Measurements from ENCODE around the gene LIF.

Gene LIF

DNA sequence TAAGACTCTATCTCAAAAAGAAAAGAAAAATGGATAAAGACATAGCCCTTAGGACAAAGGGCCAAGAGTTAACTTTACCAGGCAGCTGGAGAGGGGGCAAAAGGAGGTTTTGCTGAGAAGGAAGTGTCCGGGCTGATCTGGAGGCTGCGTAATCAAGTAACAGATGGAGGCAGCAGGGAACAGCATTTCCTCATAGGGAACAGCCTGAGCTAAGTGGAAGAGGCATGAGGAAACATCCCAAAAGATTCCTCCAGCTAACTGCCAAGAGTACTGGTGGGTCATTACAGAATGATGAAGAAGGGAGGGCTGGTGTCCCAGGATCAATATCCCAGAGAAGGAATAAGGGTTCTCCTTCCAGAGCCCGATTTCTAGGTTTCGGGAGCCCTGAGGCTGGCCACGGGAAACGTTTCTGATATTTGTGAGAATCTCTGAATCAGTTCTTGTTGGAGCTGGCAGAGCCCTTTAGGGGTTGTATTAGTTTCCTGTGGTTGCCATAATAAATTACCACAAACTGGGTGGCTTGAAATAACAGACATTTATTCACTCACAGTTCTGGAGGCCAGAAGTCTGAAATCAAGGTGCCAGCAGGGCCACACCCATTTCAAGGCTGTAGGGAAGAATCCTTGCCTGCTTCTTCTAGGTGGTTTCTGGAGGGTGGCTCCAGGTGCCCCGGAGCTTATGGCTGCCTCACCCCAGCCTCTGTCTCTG is 21.2 kb downstream of the LIF start:
- no peaks in the 10 kb centered on the region for H3K27me3 ChIP-seq (ENCODE audit: insufficient read depth, low read length, poor library complexity, severe bottlenecking)
- no peak overlapping the region for H2AFZ ChIP-seq (ENCODE audit: low read length)
- no peaks in the 10 kb centered on the region for H4K20me1 ChIP-seq (ENCODE audit: insufficient read depth, low read length, poor library complexity, severe bottlenecking)
- peaks cover 35% of the 10 kb centered on the region for H3K4me1 ChIP-seq (ENCODE audit: insufficient read depth, low read length, poor library complexity, severe bottlenecking)
- no peaks in the 10 kb centered on the region for H3K9me2 ChIP-seq (replicated peaks; ENCODE audit: low read depth, low read length)
- H3K4me2 ChIP-seq (ENCODE audit: low read depth, low read length, poor library complexity, severe bottlenecking): peak overlapping the region; percentile 12
- H3K9me3 ChIP-seq (ENCODE audit: insufficient read depth, low read depth, low read length): no peaks in the 10 kb centered on the region
- no peaks in the 10 kb centered on the region for H3K36me3 ChIP-seq (ENCODE audit: insufficient read depth, low read length)
- H3K4me3 ChIP-seq (ENCODE audit: low read length, poor library complexity, severe bottlenecking): no peak overlapping the region
- no peaks in the 10 kb centered on the region for H3K79me2 ChIP-seq (ENCODE audit: insufficient read depth, low read length)
- no peaks in the 10 kb centered on the region for H3F3A ChIP-seq (ENCODE audit: low read depth)
- H3K9ac ChIP-seq (ENCODE audit: low read depth, low read length, poor library complexity, severe bottlenecking): no peak overlapping the region
- TF ChIP-seq, protein P1, sequence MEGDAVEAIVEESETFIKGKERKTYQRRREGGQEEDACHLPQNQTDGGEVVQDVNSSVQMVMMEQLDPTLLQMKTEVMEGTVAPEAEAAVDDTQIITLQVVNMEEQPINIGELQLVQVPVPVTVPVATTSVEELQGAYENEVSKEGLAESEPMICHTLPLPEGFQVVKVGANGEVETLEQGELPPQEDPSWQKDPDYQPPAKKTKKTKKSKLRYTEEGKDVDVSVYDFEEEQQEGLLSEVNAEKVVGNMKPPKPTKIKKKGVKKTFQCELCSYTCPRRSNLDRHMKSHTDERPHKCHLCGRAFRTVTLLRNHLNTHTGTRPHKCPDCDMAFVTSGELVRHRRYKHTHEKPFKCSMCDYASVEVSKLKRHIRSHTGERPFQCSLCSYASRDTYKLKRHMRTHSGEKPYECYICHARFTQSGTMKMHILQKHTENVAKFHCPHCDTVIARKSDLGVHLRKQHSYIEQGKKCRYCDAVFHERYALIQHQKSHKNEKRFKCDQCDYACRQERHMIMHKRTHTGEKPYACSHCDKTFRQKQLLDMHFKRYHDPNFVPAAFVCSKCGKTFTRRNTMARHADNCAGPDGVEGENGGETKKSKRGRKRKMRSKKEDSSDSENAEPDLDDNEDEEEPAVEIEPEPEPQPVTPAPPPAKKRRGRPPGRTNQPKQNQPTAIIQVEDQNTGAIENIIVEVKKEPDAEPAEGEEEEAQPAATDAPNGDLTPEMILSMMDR (conservative IDR thresholded peaks at IDR 0.05; ENCODE audit: low read length): no peak
- no peak for TF ChIP-seq EZH2phosphoT487 (IDR thresholded peaks at IDR 0.05; ENCODE audit: borderline replicate concordance)

DNA sequence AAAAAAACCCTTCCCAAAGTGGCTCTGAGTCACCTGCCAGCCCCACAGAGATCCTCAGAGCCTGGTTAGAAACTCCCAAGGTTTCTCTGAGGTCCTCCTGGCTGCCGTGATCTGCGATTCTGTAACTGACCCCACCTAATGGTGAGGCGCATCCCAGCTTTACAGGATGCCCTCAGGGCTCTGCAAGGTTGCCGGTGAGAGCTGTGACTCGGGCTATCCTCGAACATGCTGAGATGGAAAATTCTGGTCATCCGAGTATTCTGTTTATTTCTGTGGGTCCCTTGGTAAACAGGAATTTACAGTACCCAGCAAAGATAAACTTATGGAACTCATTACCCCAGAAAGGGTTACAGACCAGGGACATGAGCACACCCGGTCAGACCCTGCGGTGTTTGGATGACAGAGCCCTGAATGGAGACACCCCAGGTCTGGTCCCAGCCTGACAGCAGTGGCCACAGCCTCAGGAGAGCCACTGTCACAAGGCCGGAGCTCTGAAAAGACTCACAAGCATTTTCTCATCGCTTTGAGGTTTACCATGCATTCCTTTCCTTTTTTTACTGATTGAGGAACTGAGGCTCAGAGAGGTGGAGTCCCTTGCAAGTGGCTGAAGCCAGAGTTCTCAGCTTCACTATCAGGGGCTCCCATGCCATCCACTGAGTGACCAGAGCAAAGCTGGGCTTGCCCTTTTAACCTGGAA is 22.2 kb downstream of the LIF start:
- Histone ChIP-seq H3K9me2 (replicated peaks; ENCODE audit: low read depth, low read length) (no peaks in the 10 kb centered on the region), H3K4me1 (ENCODE audit: insufficient read depth, low read length, poor library complexity, severe bottlenecking) (peaks cover 40% of the 10 kb centered on the region), H3K27me3 (ENCODE audit: insufficient read depth, low read length, poor library complexity, severe bottlenecking) (no peaks in the 10 kb centered on the region), H3K4me3 (ENCODE audit: low read length, poor library complexity, severe bottlenecking) (no peak overlapping the region), H3K4me2 (ENCODE audit: low read depth, low read length, poor library complexity, severe bottlenecking) (no peak overlapping the region), H3K36me3 (ENCODE audit: insufficient read depth, low read length) (no peaks in the 10 kb centered on the region), H3K9ac (ENCODE audit: low read depth, low read length, poor library complexity, severe bottlenecking) (no peak overlapping the region), H2AFZ (ENCODE audit: low read length) (no peak overlapping the region), H3K9me3 (ENCODE audit: insufficient read depth, low read depth, low read length) (no peaks in the 10 kb centered on the region), H3K79me2 (ENCODE audit: insufficient read depth, low read length) (no peaks in the 10 kb centered on the region), H3F3A (ENCODE audit: low read depth) (no peaks in the 10 kb centered on the region), H4K20me1 (ENCODE audit: insufficient read depth, low read length, poor library complexity, severe bottlenecking) (no peaks in the 10 kb centered on the region)
- TF ChIP-seq EZH2phosphoT487 (IDR thresholded peaks at IDR 0.05; ENCODE audit: borderline replicate concordance): no peak
- TF ChIP-seq, protein P1 (conservative IDR thresholded peaks at IDR 0.05; ENCODE audit: low read length): no peak

DNA sequence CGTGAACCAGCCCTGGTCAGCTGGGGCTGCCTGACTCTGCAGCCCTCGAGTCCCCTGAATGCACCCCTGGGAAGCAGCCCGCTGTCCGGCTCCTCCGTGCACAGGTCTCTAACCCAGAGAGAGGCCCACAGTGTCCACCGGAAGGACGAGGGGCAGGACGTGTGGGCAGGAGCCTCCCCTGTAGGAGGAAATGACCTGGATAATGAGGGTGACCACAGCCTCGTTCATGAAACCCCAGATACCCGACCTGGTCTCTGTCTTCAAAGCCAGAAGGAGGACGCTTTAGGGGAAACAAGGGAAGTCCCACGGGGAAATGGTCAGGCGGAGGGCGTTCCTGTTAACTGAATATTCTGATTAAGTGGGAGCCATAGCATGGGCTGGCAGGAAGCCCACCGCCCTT is 23.3 kb downstream of the LIF start:
- Histone ChIP-seq H3F3A (ENCODE audit: low read depth) (no peaks in the 10 kb centered on the region), H3K79me2 (ENCODE audit: insufficient read depth, low read length) (no peaks in the 10 kb centered on the region), H3K4me1 (ENCODE audit: insufficient read depth, low read length, poor library complexity, severe bottlenecking) (peaks cover 40% of the 10 kb centered on the region), H3K9me2 (replicated peaks; ENCODE audit: low read depth, low read length) (no peaks in the 10 kb centered on the region), H3K27me3 (ENCODE audit: insufficient read depth, low read length, poor library complexity, severe bottlenecking) (no peaks in the 10 kb centered on the region), H3K4me2 (ENCODE audit: low read depth, low read length, poor library complexity, severe bottlenecking) (no peak overlapping the region), H2AFZ (ENCODE audit: low read length) (no peak overlapping the region), H3K9me3 (ENCODE audit: insufficient read depth, low read depth, low read length) (no peaks in the 10 kb centered on the region), H4K20me1 (ENCODE audit: insufficient read depth, low read length, poor library complexity, severe bottlenecking) (no peaks in the 10 kb centered on the region), H3K4me3 (ENCODE audit: low read length, poor library complexity, severe bottlenecking) (no peak overlapping the region), H3K9ac (ENCODE audit: low read depth, low read length, poor library complexity, severe bottlenecking) (no peak overlapping the region), H3K36me3 (ENCODE audit: insufficient read depth, low read length) (no peaks in the 10 kb centered on the region)
- TF ChIP-seq, protein P1 (conservative IDR thresholded peaks at IDR 0.05; ENCODE audit: low read length): no peak
- no peak for TF ChIP-seq EZH2phosphoT487 (IDR thresholded peaks at IDR 0.05; ENCODE audit: borderline replicate concordance)
